Prostate gland (tissue), 2 donors: ENCODE results near the gene POLR3B.

Experiments used
- POLR2A ChIP-seq: fragments of 450-650 bp; IDR thresholded peaks from one replicate; pipeline ENCODE4 v1.6.1; 2016; ENCODE audit warnings: antibody characterized with exemption, mild to moderate bottlenecking
- POLR2AphosphoS5 ChIP-seq: sonication (generic); formaldehyde crosslinking; IDR thresholded peaks from one replicate; pipeline ENCODE4 v1.6.1; 2017; ENCODE audit warnings: antibody characterized with exemption
- TF ChIP-seq, protein P1 (sequence below), 4 experiments: fragments of 200-600 bp in 2 of 4; fragments of 450-650 bp in 2 of 4; sonication (generic) in 2 of 4; IDR thresholded peaks; 1 replicate in 3 of 4; 2 replicates in 1 of 4; pipeline ENCODE4 v1.5.1; 2016 to 2019; ENCODE audit warnings: antibody characterized with exemption in 4 of 4, mild to moderate bottlenecking in 2 of 4, moderate library complexity in 2 of 4

DNA sequence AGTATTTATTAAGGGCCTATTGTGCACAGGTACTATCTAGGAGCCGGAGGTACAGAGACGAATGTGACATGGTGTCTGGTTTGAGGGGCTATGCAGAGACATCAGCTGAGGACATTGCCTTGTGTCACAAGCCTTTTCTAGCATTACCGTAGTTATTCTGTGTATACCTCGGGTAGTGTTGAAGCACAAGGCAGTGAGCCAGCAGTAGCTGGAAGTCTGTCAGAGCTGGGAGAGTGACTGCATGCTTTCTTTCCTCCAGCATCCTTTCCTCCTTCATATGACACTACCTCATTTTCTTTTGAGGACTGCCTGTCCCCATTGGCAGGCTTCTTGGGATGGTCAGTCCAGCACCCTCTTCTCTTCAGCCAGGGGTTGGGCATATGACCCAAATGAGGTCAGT is 77.0 kb downstream of the POLR3B start:
- TF ChIP-seq, protein P1, sequence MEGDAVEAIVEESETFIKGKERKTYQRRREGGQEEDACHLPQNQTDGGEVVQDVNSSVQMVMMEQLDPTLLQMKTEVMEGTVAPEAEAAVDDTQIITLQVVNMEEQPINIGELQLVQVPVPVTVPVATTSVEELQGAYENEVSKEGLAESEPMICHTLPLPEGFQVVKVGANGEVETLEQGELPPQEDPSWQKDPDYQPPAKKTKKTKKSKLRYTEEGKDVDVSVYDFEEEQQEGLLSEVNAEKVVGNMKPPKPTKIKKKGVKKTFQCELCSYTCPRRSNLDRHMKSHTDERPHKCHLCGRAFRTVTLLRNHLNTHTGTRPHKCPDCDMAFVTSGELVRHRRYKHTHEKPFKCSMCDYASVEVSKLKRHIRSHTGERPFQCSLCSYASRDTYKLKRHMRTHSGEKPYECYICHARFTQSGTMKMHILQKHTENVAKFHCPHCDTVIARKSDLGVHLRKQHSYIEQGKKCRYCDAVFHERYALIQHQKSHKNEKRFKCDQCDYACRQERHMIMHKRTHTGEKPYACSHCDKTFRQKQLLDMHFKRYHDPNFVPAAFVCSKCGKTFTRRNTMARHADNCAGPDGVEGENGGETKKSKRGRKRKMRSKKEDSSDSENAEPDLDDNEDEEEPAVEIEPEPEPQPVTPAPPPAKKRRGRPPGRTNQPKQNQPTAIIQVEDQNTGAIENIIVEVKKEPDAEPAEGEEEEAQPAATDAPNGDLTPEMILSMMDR (IDR thresholded peaks at IDR 0.05), result no peak
- no peak for TF ChIP-seq POLR2AphosphoS5
- TF ChIP-seq POLR2A, result no peak
